Measurements from ENCODE around the gene OSBPL6.

GRCh38 chr2:178345951-178346350 lies 151.6 kb downstream of the OSBPL6 start:
- TF ChIP-seq CTCF (IDR thresholded peaks at IDR 0.05; ENCODE audit: low read depth, low read length) (no peak), MAX (IDR thresholded peaks at IDR 0.05; ENCODE audit: low read depth, low read length) (no peak), POLR2A (IDR thresholded peaks at IDR 0.05; ENCODE audit: extremely low read depth, insufficient read length) (no peak), MYC (IDR thresholded peaks at IDR 0.05; ENCODE audit: low read depth, low read length) (no peak)

All from NB4 (cell line).